Bone marrow (tissue), 2 donors: ENCODE measurements around the gene FILIP1.

ENCODE experiments used
- DNase-seq, 2 donors: peaks; one replicate each; lab custom pipeline; 2025; lab: John Stamatoyannopoulos, UW

The FILIP1 gene

GRCh38 chr6:75492386-75493153 is 1.0 kb downstream of the FILIP1 start:
- no peak for DNase-seq

GRCh38 chr6:75491291-75491690 is 2.3 kb downstream of the FILIP1 start:
- DNase-seq = no peak

DNA sequence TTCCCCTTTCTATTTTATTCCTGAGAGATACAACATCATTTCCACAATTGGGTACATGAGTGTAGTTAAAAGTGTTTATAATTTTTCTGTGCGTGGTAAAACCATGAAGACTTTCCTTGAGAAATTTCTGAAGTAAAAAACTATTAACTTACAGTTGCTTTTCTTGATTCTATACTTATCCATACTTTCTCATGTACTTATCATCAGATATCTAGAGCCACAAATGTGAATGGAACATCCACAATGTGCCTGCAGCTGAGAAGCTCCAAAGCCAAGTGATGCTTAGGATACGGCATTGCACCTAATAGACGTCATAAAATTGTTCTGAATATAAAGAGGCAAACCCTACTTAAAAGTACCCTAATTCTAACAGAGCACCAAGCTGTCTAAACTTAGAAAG is 2.9 kb downstream of the FILIP1 start:
- no peak for DNase-seq

DNA sequence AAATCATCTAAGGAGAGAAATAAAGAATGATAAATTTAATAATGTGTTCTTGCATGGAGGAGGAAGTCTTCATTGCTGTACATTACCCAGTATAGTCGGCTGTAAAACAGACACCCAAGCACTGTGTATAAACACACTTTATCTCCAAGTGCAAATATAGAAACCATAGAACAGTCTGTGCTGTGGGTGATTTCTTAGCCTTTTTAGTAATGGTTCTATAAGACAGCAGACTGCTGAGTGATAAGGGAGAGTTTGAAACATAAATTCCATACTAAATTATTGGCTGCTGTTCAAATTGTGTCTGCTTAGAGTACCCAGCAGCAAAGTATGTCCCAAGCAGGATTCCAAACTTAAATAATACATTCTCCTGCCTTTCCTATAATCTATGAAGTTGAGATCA is 4.6 kb downstream of the FILIP1 start:
- no peak for DNase-seq

DNA sequence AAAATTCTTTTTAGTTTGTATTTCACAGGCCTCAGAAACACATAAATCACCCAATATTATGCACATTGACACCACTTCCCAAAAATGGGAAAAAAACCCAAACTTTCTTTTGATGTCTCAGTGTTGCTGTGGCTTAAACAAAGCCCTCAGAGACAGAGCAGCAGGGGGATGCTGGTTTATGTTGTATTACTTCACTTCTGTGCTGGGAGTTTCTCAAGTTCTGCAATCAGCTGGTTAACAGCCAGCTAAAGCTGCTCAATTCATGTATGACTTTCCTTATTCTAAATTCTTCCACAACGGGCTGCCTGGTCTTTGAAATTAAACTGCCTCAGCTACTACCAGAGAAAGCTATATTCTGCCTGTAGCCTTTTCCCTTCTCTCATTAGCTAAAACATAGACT is 5.6 kb downstream of the FILIP1 start:
- no peak for DNase-seq

- no peak for DNase-seq
Measured at GRCh38 chr6:75486850-75487518, 6.6 kb downstream of the FILIP1 start.

DNA sequence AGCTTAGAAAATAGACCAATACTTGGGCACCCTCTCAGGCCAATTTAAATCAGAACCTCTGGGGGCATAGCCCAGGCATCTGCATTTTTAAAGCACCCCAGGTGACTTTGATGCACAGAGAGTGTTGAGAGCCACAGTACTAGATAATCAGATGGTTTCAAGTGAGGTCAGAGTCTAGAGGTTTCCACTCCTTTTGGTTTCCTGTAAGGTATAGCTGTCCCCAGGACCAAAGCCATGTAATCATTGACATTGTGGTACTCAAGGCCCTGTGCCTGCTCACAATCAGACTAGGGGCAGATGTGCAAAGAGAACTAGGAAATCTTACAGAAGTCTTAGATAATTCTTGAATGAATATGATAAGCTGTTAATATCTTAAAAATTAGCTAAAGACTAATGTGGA is 9.1 kb downstream of the FILIP1 start:
- no peak for DNase-seq

GRCh38 chr6:75483136-75483952 is 10.3 kb downstream of the FILIP1 start:
- DNase-seq = no peak

- no peak for DNase-seq
Measured at GRCh38 chr6:75481936-75482593, 11.5 kb downstream of the FILIP1 start.

DNA sequence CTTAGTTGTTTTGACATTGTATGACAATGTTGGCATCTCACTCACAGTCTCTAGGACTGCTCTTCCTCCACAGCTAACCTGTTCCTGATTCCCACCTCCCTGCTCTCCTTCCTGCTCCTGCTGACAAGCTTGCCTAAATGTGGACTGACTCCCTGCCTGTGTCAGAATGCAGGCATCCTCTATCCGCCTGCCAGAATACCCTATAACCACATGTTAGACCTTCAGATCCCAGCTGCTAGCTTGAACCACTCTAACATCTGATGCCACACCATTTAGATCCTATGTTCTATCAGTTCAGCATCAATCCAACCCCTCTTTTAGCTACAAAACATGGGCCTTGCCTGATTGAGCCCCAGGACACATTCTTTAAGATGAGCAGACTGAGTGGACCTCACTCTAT is 12.2 kb downstream of the FILIP1 start:
- DNase-seq = no peak

DNA sequence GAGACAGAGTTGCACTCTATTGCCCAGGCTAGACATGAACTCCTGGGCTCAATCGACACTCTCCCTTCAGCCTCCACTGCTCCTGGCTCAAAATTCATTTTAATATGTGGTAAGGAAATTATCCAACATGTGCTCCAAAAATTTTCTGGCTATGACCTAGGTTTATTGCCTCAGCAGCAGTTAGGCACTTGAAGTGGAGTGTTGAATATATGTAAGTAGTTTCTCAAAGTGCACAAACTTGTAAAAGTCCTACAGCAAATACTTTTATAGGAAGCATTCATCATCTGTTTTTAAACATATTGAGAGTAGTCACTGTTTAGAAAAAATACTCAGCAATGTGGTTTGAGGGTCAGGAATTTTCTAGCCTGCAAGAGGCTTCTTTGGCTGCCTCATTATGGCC is 13.2 kb downstream of the FILIP1 start:
- no peak for DNase-seq

DNA sequence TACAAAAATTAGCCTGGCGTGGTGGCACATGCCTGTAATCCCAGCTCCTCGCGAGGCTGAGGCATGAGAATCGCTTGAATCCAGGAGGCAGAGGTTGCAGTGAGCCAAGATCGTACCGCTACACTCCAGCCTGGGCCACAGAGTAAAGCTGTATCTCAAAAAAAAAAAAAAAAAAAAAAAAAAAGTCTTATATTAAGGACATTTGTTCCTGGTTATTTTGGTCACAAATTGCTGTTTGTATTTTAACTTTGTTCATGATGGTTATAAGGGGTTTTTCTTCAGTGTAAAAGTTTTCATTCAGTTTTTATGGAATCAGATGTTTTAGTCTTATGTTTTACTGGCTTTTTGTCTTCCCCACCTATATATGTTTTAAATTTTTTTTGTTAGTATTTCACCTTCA is 13.9 kb downstream of the FILIP1 start:
- no peak for DNase-seq

DNA sequence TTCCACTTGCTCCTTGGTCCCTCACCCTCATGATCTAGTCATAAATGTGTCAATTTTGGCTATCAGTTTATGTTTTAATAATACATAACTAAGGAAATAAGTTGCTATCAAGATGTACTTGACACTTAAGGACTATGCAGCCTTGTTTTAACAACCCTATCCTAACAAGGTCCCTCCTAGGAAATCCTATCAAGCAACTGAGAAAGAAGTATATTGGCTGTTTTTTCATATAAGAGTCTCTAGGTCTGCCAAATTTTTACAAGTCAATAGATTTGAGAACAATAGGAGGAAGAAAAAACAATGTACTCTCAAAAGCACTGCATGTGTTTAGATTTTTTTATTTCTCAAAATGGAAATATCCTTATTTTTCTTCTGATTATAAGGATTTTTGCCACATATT is 14.7 kb downstream of the FILIP1 start:
- DNase-seq = no peak

DNA sequence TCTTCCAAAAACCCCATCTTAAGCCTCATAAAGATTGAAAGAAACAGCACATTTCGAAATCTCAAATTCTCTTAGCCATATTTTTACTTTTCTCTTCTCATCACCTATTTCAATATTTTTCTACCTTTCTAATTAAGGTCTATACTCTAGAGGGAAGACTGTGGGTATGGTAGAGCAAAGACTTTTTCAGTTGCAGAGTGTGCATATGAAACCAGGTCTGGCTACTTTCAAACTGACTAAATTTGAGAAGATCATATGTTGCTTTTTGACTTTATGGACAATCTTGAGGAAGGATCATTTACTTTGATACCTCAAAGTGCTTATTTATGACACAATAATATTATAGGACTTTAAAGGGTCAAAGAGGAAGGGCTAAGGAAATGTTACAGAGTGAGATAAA is 20.7 kb downstream of the FILIP1 start:
- no peak for DNase-seq

DNA sequence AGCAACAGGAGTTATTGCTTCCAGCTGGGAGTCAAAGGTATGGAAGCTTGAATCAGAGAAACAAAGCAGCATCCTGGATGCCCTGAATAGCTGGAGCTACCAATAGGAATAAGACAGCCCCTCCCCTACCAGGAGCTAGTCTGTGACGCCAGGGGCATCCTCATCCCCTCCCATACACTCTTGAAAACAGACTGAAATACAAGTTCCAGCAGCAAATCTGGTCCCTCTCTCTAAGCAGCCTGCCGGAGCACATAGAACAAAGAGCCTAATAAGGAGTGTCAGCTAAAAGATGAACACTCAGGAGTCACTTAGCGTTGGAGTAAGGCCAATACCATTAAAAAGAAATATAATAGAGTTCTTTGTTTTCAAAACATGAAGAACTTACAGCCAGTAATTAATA is 25.6 kb downstream of the FILIP1 start:
- DNase-seq = no peak

- DNase-seq = no peak
Measured at GRCh38 chr6:75467284-75467683, 26.3 kb downstream of the FILIP1 start.

DNA sequence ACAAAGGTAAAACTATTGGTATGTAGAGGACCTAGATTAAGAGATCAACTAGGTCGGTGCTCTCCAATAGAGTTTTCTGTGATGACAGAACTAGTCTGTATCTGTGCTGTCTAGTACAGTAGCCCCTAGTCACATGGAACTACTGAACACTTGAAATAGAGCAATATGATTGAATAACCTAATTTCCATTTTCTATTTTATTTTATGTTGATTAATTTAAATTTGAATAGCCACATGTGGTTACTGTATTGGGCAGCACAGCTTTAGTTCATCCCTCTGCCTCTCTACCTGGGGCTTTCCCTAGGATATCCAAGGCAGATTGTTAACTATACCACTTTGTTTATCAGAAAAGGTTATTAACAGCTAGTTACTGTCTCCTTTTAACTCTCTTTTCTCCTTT is 27.0 kb downstream of the FILIP1 start:
- DNase-seq = no peak

- DNase-seq = no peak
Measured at GRCh38 chr6:75463908-75464307, 29.7 kb downstream of the FILIP1 start.

DNA sequence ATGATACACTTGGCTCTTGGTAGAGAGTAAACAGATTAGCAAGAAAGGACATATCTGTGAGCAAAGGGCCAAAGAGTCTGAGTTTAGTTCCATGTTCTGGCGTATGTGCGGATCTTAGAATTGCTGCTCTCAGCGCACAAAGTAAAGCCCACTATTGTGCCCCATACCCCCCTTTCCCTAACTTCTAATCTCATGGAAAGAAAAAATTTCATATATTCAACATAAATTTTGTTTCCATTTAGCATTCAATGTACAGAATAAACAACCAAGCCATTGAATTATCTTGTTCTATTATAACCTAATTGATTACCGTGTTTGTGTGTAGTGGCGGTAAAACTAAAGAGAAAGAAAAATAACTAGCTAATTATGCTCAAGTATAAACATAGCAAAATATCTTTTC is 30.5 kb downstream of the FILIP1 start:
- DNase-seq = no peak

GRCh38 chr6:75460681-75461080 is 32.9 kb downstream of the FILIP1 start:
- DNase-seq = no peak

GRCh38 chr6:75458895-75459294 is 34.7 kb downstream of the FILIP1 start:
- no peak for DNase-seq

GRCh38 chr6:75450903-75451302 is 42.7 kb downstream of the FILIP1 start:
- DNase-seq = no peak
